CD4-positive, alpha-beta memory T cell (primary cell): ENCODE results near the gene CTNND2. TPM values are rescaled to one million over a fixed set of nuclear protein-coding genes. Genes with fewer than 3 reads are reported as not detected.

Experiments
- CTCF ChIA-PET: fragments of 350-600 bp; sonication (Branson Sonifier 250); formaldehyde crosslinking; loops from one replicate; lab custom pipeline; 2021; ENCODE audit warnings: inconsistent platforms; ENCODE audit not compliant: partially characterized antibody; lab: Charles Lee
- POLR2A ChIA-PET: fragments of 350-600 bp; sonication (Branson Sonifier 250); formaldehyde crosslinking; loops from one replicate; lab custom pipeline; 2021; ENCODE audit not compliant: partially characterized antibody; lab: Charles Lee
- DNase-seq, 5 donors: peaks; one replicate each; pipeline versions ENCODE4 v3.0.0 to v3.0.0-alpha.2; 2020 to 2022; ENCODE audit warnings: mixed read lengths in 1 of 5
- H3K27ac ChIP-seq: one replicate; pipeline ENCODE4 v1.7.0; 2013; ENCODE audit warnings: low read depth, low read length
- H3K27me3 ChIP-seq: 2 replicates; pipeline ENCODE4 v1.7.0; 2013; ENCODE audit warnings: mild to moderate bottlenecking, low read length, moderate library complexity; ENCODE audit not compliant: insufficient read depth
- H3K36me3 ChIP-seq: 2 replicates; pipeline ENCODE4 v1.7.0; 2013; ENCODE audit warnings: mild to moderate bottlenecking, low read length, moderate library complexity; ENCODE audit not compliant: insufficient read depth
- H3K4me1 ChIP-seq: 2 replicates; pipeline ENCODE4 v1.7.0; 2013; ENCODE audit warnings: mild to moderate bottlenecking, low read length, moderate library complexity; ENCODE audit not compliant: insufficient read depth
- H3K4me3 ChIP-seq, 2 donors: one replicate each; pipeline ENCODE4 v1.7.0; 2013; ENCODE audit warnings: low read length in 2 of 2, mild to moderate bottlenecking in 1 of 2
- H3K9me3 ChIP-seq, 2 donors: one replicate each; pipeline ENCODE4 v1.7.0; 2013; ENCODE audit warnings: low read length in 2 of 2, control low read depth in 1 of 2; ENCODE audit not compliant: control insufficient read depth in 1 of 2
- H3K27ac Mint-ChIP-seq, 7 donors: one replicate each; pipeline ENCODE4 v1.8.0; 2020 to 2021; ENCODE audit warnings: mixed read lengths in 7 of 7, mild to moderate bottlenecking in 6 of 7, inconsistent platforms in 3 of 7, moderate library complexity in 3 of 7
- H3K27me3 Mint-ChIP-seq, 2 donors: one replicate each; pipeline ENCODE4 v1.8.0; 2020 to 2021; ENCODE audit warnings: mixed read lengths in 2 of 2
- H3K36me3 Mint-ChIP-seq, 2 donors: one replicate each; pipeline ENCODE4 v1.8.0; 2020 to 2021; ENCODE audit warnings: mixed read lengths in 2 of 2, inconsistent platforms in 1 of 2, mild to moderate bottlenecking in 1 of 2
- H3K4me1 Mint-ChIP-seq, 4 donors: one replicate each; pipeline ENCODE4 v1.8.0; 2020 to 2021; ENCODE audit warnings: mixed read lengths in 4 of 4, mild to moderate bottlenecking in 1 of 4
- H3K4me3 Mint-ChIP-seq, 8 donors: one replicate each; pipeline ENCODE4 v1.8.0; 2020 to 2021; ENCODE audit warnings: mixed read lengths in 8 of 8, mild to moderate bottlenecking in 7 of 8, moderate library complexity in 6 of 8, inconsistent platforms in 3 of 8
- H3K9me3 Mint-ChIP-seq, 8 donors: one replicate each; pipeline ENCODE4 v1.8.0; 2020 to 2021; ENCODE audit warnings: mixed read lengths in 8 of 8, mild to moderate bottlenecking in 5 of 8, inconsistent platforms in 3 of 8, moderate library complexity in 1 of 8
- intact Hi-C: fragments of 100-400 bp; cut with micrococcal nuclease; formaldehyde crosslinking; loops from one replicate; pipeline ENCODE4 v1.15.1; 2023
- polyA plus RNA-seq, 2 donors: library from polyadenylated mRNA; unstranded; fragments of 300-500 nt; fragmentation: Illumina TruSeq; gene quantifications; one replicate each; pipeline ENCODE4 v1.2.3, GENCODE V29; 2021
- total RNA-seq, 2 experiments: library from RNA; stranded (reverse); gene quantifications; one replicate each; pipeline ENCODE4 v1.2.3, GENCODE V29; 2021

The CTNND2 gene
- total and polyA plus RNA-seq, 4 experiments from 2014 or later: 0.65 TPM; not detected in 3

GRCh38 chr5:11273180-11273903 is 630.9 kb downstream of the CTNND2 start:
- Histone ChIP-seq H3K9me3 (no peaks in the 10 kb centered on the region), H3K27me3 (no peaks in the 10 kb centered on the region), H3K27ac (no peak overlapping the region), H3K36me3 (no peaks in the 10 kb centered on the region), H3K4me1 (no peaks in the 10 kb centered on the region), H3K4me3 (no peak overlapping the region)
- CTCF ChIA-PET: no interaction called here
- POLR2A ChIA-PET: no interaction called here
- Mint-ChIP-seq H3K27me3 (peaks cover 1 to 6% of the 10 kb centered on the region in 2 donors), H3K27ac (no peak overlapping the region), H3K4me3 (no peak overlapping the region), H3K36me3 (no peaks in the 10 kb centered on the region), H3K9me3 (peaks cover 0 to 5% (median 0%) of the 10 kb centered on the region in 8 donors), H3K4me1 (no peaks in the 10 kb centered on the region)
- no peak for DNase-seq
- intact Hi-C loops: no loop called here

- Histone ChIP-seq H3K27ac (no peak overlapping the region), H3K9me3 (no peaks in the 10 kb centered on the region), H3K4me3 (no peak overlapping the region), H3K36me3 (no peaks in the 10 kb centered on the region), H3K4me1 (no peaks in the 10 kb centered on the region), H3K27me3 (no peaks in the 10 kb centered on the region)
- ChIA-PET CTCF (no interaction called here), POLR2A (no interaction called here)
- peaks cover 1 to 6% of the 10 kb centered on the region in 2 donors for H3K27me3 Mint-ChIP-seq
- H3K4me1 Mint-ChIP-seq: no peaks in the 10 kb centered on the region
- H3K4me3 Mint-ChIP-seq: no peak overlapping the region
- no peaks in the 10 kb centered on the region for H3K36me3 Mint-ChIP-seq
- DNase-seq: no peak
- intact Hi-C loops: no loop called here
- H3K9me3 Mint-ChIP-seq: no peaks in the 10 kb centered on the region
- no peak overlapping the region for H3K27ac Mint-ChIP-seq
Observed at GRCh38 chr5:11269515-11269914, 634.7 kb downstream of the CTNND2 start.

- Histone ChIP-seq H3K36me3 (no peaks in the 10 kb centered on the region), H3K4me3 (no peak overlapping the region), H3K4me1 (no peaks in the 10 kb centered on the region), H3K27me3 (no peaks in the 10 kb centered on the region), H3K9me3 (no peaks in the 10 kb centered on the region), H3K27ac (no peak overlapping the region)
- H3K27ac Mint-ChIP-seq: no peak overlapping the region
- peaks cover 1 to 2% of the 10 kb centered on the region in 2 donors for H3K27me3 Mint-ChIP-seq
- intact Hi-C loops: no loop called here
- H3K9me3 Mint-ChIP-seq: no peaks in the 10 kb centered on the region
- DNase-seq: no peak
- ChIA-PET POLR2A (no interaction called here), CTCF (no interaction called here)
- no peaks in the 10 kb centered on the region for H3K36me3 Mint-ChIP-seq
- H3K4me1 Mint-ChIP-seq: no peaks in the 10 kb centered on the region
- H3K4me3 Mint-ChIP-seq: no peak overlapping the region
Observed at GRCh38 chr5:11268891-11269290, 635.4 kb downstream of the CTNND2 start.

- Mint-ChIP-seq H3K4me1 (no peaks in the 10 kb centered on the region), H3K9me3 (no peaks in the 10 kb centered on the region), H3K36me3 (no peaks in the 10 kb centered on the region), H3K27me3 (no peaks in the 10 kb centered on the region), H3K27ac (no peak overlapping the region), H3K4me3 (no peak overlapping the region)
- ChIA-PET POLR2A (no interaction called here), CTCF (no interaction called here)
- Histone ChIP-seq H3K27ac (no peak overlapping the region), H3K27me3 (no peaks in the 10 kb centered on the region), H3K4me3 (no peak overlapping the region), H3K9me3 (no peaks in the 10 kb centered on the region), H3K36me3 (no peaks in the 10 kb centered on the region), H3K4me1 (no peaks in the 10 kb centered on the region)
- no peak for DNase-seq
- intact Hi-C loops: no loop called here
Observed at GRCh38 chr5:11266331-11266730, 637.9 kb downstream of the CTNND2 start.

- CTCF ChIA-PET: no interaction called here
- Mint-ChIP-seq H3K4me1 (peaks cover 0 to 1% (median 0%) of the 10 kb centered on the region in 4 donors), H3K4me3 (no peak overlapping the region), H3K9me3 (no peaks in the 10 kb centered on the region), H3K36me3 (no peaks in the 10 kb centered on the region), H3K27ac (no peak overlapping the region), H3K27me3 (peaks cover 0 to 3% of the 10 kb centered on the region in 2 donors)
- Histone ChIP-seq H3K36me3 (no peaks in the 10 kb centered on the region), H3K4me1 (no peaks in the 10 kb centered on the region), H3K27ac (no peak overlapping the region), H3K9me3 (no peaks in the 10 kb centered on the region), H3K27me3 (no peaks in the 10 kb centered on the region), H3K4me3 (no peak overlapping the region)
- intact Hi-C loops: no loop called here
- no peak for DNase-seq
- POLR2A ChIA-PET: no interaction called here
Observed at GRCh38 chr5:11261241-11261640, 643.0 kb downstream of the CTNND2 start.

- ChIA-PET POLR2A (no interaction called here), CTCF (no interaction called here)
- DNase-seq: no peak
- H3K27ac ChIP-seq: no peak overlapping the region
- no peaks in the 10 kb centered on the region for H3K36me3 Mint-ChIP-seq
- H3K4me1 Mint-ChIP-seq: peaks cover 0 to 1% (median 0%) of the 10 kb centered on the region in 4 donors
- no peak overlapping the region for H3K27ac Mint-ChIP-seq
- no peak overlapping the region for H3K4me3 Mint-ChIP-seq
- H3K36me3 ChIP-seq: no peaks in the 10 kb centered on the region
- peaks cover 0 to 2% (median 0%) of the 10 kb centered on the region in 8 donors for H3K9me3 Mint-ChIP-seq
- no peaks in the 10 kb centered on the region for H3K9me3 ChIP-seq
- no peaks in the 10 kb centered on the region for H3K27me3 ChIP-seq
- intact Hi-C loops: no loop called here
- H3K4me3 ChIP-seq: no peak overlapping the region
- no peaks in the 10 kb centered on the region for H3K4me1 ChIP-seq
- peaks cover 0 to 3% of the 10 kb centered on the region in 2 donors for H3K27me3 Mint-ChIP-seq
Observed at GRCh38 chr5:11258001-11258400, 646.2 kb downstream of the CTNND2 start.

GRCh38 chr5:11252523-11252922 is 651.7 kb downstream of the CTNND2 start:
- Histone ChIP-seq H3K27ac (no peak overlapping the region), H3K9me3 (no peaks in the 10 kb centered on the region), H3K27me3 (no peaks in the 10 kb centered on the region), H3K36me3 (no peaks in the 10 kb centered on the region), H3K4me3 (no peak overlapping the region), H3K4me1 (no peaks in the 10 kb centered on the region)
- POLR2A ChIA-PET: no interaction called here
- Mint-ChIP-seq H3K27ac (no peak overlapping the region), H3K4me1 (peaks cover 0 to 4% (median 0%) of the 10 kb centered on the region in 4 donors), H3K27me3 (no peaks in the 10 kb centered on the region), H3K4me3 (no peak overlapping the region), H3K9me3 (peaks cover 0 to 2% (median 0%) of the 10 kb centered on the region in 8 donors), H3K36me3 (no peaks in the 10 kb centered on the region)
- intact Hi-C loops: no loop called here
- DNase-seq: no peak
- CTCF ChIA-PET: no interaction called here
